Left cardiac atrium (tissue), 4 donors: ENCODE results near the gene PMIS2. TPM values are rescaled to one million over a fixed set of nuclear protein-coding genes. Genes with fewer than 3 reads are reported as not detected.

Experiments
- ATAC-seq, 2 donors: fragments of 200-7000 bp; cut with Tn5 transposase; one replicate each; pipeline ENCODE4 v1.9.1; 2020; ENCODE audit warnings: mild to moderate bottlenecking in 2 of 2, moderate library complexity in 2 of 2
- DNase-seq: peaks from one replicate; pipeline ENCODE4 v3.0.0-alpha.2; 2020
- intact Hi-C, 2 donors: fragments of 100-400 bp; cut with DNase I; formaldehyde crosslinking; loops; one replicate each; pipeline versions ENCODE4 v1.14.1 to v1.15.1; 2022 to 2023
- long read RNA-seq: library from polyadenylated mRNA; unstranded; transcript quantifications from one replicate; pipeline ENCODE4 v2.0.0, GENCODE V29; 2021
- total RNA-seq, 2 donors: library from RNA; stranded (reverse); fragmentation: NEBNext Ultra II Directional; extraction: Animal tissue kit (Norgen Biotek cat#: 25700); gene quantifications; one replicate each; pipeline ENCODE4 v1.2.1, GENCODE V29; 2021
- donor health status: DM: no; HTN: yes; CAD: no.
- donor health status: DM: no; HTN: yes; CAD: no; lungs with severe emphysema.
- donor health status: DM: yes; HTN: yes; CAD: no.
- donor health status: Dilated cardiomyopathy.

The PMIS2 gene
- total RNA-seq: not detected
- long read RNA-seq: 0 reads

GRCh38 chr19:35585848-35586247 is at the start of gene PMIS2:
PMIS2 (plus strand) TSS chr19:35586173; CDS start chr19:35586260, 87 bp downstream.
- intact Hi-C loops: no loop called here
- DNase-seq (no peak), ATAC-seq (no peak)

GRCh38 chr19:35539314-35539713 is 46.7 kb upstream of the PMIS2 start:
- no peak for ATAC-seq
- no peak for DNase-seq
- intact Hi-C loops: no loop called here

- ATAC-seq: no peak
- intact Hi-C loops: no loop called here
- no peak for DNase-seq
These were observed 46.1 kb upstream of the PMIS2 start for GRCh38 chr19:35539850-35540249.

- no peak for ATAC-seq
- intact Hi-C loops: no loop called here
- no peak for DNase-seq
These were observed 45.5 kb upstream of the PMIS2 start for GRCh38 chr19:35540356-35540927.

GRCh38 chr19:35542209-35542608 is 43.8 kb upstream of the PMIS2 start:
- no peak for ATAC-seq
- intact Hi-C loops: no loop called here
- DNase-seq: no peak

GRCh38 chr19:35543280-35544109 is 42.5 kb upstream of the PMIS2 start:
- DNase-seq: no peak
- ATAC-seq: no peak
- intact Hi-C loops: no loop called here

- intact Hi-C loops: no loop called here
- DNase-seq: no peak
- ATAC-seq: no peak
These were observed 41.7 kb upstream of the PMIS2 start for GRCh38 chr19:35544110-35544802.

- ATAC-seq (peak; percentile 98 to 99), DNase-seq (peak; percentile 97)
- intact Hi-C loops: loop anchor here in 1 of 2 donors (5.0 kb wide), 2 partner anchors 67 to 172 kb away; partner anchors contain the start of genes HAUS5 and KMT2B
These were observed 40.7 kb upstream of the PMIS2 start, which contains the start of gene TMEM147 for GRCh38 chr19:35545001-35545854. TMEM147 (plus strand) TSS chr19:35545626; CDS start chr19:35545740, 114 bp downstream.

GRCh38 chr19:35545855-35546381 is 40.1 kb upstream of the PMIS2 start:
- peak; percentile 64 for DNase-seq
- ATAC-seq: peak; percentile 51 to 75
- intact Hi-C loops: loop anchor here in 1 of 2 donors (5.0 kb wide), 2 partner anchors 66 to 171 kb away; partner anchors contain the start of genes HAUS5 and KMT2B

- intact Hi-C loops: loop anchor here in 1 of 2 donors (5.0 kb wide), 2 partner anchors 66 to 171 kb away; partner anchors contain the start of genes HAUS5 and KMT2B
- ATAC-seq: no peak
- no peak for DNase-seq
These were observed 39.4 kb upstream of the PMIS2 start for GRCh38 chr19:35546532-35546931.

- no peak for DNase-seq
- intact Hi-C loops: loop anchor here in 1 of 2 donors (5.0 kb wide), 2 partner anchors 63 to 168 kb away; partner anchors contain the start of genes HAUS5 and KMT2B
- no peak for ATAC-seq
These were observed 36.7 kb upstream of the PMIS2 start for GRCh38 chr19:35549174-35549788.

- intact Hi-C loops: loop anchor here (5.0 kb wide), 3 partner anchors 62 to 167 kb away; partner anchors contain the start of genes HAUS5 (in 1 of the 2) and KMT2B (in 1 of the 2)
- ATAC-seq: no peak
- DNase-seq: no peak
These were observed 36.0 kb upstream of the PMIS2 start for GRCh38 chr19:35549879-35550523.

- DNase-seq: no peak
- no peak for ATAC-seq
- intact Hi-C loops: loop anchor here in 1 of 2 donors (5.0 kb wide), 1 partner anchor 161 kb away; no protein-coding TSS in a partner anchor
These were observed 34.7 kb upstream of the PMIS2 start for GRCh38 chr19:35551091-35551810.

- DNase-seq (no peak), ATAC-seq (no peak)
- intact Hi-C loops: loop anchor here in 1 of 2 donors (5.0 kb wide), 1 partner anchor 160 kb away; no protein-coding TSS in a partner anchor
These were observed 33.2 kb upstream of the PMIS2 start for GRCh38 chr19:35552534-35553384.

- intact Hi-C loops: loop anchor here in 1 of 2 donors (5.0 kb wide), 1 partner anchor 159 kb away; no protein-coding TSS in a partner anchor
- no peak for ATAC-seq
- DNase-seq: no peak
These were observed 32.5 kb upstream of the PMIS2 start for GRCh38 chr19:35553385-35554000.
